ENCODE measurements around the gene RREB1.

Gene RREB1

DNA sequence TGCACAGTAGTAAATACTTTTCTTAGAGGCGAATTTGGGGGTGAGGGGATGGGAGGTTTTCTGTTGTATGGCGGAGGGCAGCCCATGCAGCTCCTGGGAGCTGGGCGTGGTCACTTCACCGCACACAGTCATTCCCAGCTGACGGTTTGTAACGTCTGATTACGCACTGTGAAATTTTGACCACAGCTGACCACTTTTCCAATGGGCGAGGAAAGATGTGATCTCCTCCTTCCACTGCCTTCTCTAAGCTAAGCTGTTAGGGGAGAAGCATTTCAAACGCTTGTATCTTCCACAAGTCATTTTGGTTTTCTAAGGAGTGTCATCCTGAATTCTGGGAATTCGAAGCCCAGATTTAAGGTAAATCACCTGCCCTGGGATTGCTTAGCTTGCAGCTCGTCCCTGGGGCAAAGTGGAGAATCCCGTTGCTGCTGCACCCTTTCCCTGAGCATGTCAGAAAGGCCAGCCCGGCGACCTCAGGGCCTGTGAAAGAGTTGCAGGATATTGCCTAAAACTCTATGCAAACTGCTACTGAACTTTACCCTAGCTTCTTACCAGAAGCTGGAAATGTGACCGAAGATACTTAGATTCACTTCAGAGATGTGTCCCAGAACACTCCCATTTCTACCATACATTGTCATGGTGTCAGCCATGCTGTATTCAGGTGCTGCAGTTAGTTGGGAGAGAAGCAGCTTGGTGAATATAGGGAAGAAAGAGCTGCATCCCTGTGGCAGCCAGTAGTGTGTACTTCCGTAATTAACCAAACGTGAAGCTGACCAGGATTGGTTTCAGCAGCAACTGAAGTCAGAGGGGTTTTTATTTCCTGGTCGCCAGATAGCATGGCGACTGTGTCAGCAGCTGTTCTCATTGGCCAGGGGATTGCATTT is 58.9 kb downstream of the RREB1 start:
- peak; percentile 89 for DNase-seq

GRCh38 chr6:7169296-7169721 is 61.5 kb downstream of the RREB1 start:
- no peak for DNase-seq

GRCh38 chr6:7170117-7170732 is 62.5 kb downstream of the RREB1 start:
- no peak for DNase-seq

- DNase-seq = no peak
These were observed 63.4 kb downstream of the RREB1 start for GRCh38 chr6:7171119-7171518.

GRCh38 chr6:7171733-7172132 is 64.0 kb downstream of the RREB1 start:
- no peak for DNase-seq

GRCh38 chr6:7172649-7173048 is 64.9 kb downstream of the RREB1 start:
- peak; percentile 57 for DNase-seq

DNA sequence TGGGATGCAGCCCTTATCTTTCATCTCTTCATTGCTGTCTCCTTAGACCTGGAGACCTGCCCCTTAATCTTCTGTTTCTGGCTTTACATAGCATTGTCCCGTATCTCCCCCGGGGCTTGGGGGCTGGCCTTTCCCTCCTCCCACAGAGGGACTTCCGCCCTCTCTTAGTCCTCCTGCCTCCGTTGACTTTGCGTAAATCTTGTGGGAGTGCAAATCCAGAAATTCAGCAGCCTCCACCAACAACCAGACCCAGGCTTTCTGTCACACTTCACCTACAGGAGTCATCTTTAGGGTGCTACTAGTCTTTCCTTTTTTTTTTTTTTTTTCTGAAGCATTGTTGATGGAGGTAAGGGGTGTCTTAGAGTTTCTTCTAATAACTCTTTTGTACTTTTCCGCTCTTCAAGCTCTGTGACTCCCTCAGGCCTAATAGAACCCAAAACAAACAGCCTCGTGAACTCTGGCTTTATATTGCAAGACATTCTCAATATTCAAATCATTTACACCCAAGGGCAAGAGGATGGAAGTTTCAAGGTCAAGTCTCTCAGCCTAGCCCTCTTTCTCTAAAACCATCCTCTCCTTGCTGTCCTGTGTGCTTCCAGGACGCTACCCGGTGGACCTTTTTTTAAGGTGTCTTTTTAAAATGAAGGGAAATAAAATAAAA is 66.2 kb downstream of the RREB1 start:
- no peak for DNase-seq

GRCh38 chr6:7175462-7175861 is 67.7 kb downstream of the RREB1 start:
- DNase-seq = no peak

- no peak for DNase-seq
These were observed 68.4 kb downstream of the RREB1 start for GRCh38 chr6:7176208-7176607.

GRCh38 chr6:7178280-7178679 is 70.5 kb downstream of the RREB1 start:
- no peak for DNase-seq

- DNase-seq = peak; percentile 79
These were observed 73.0 kb downstream of the RREB1 start for GRCh38 chr6:7180751-7181150.

DNA sequence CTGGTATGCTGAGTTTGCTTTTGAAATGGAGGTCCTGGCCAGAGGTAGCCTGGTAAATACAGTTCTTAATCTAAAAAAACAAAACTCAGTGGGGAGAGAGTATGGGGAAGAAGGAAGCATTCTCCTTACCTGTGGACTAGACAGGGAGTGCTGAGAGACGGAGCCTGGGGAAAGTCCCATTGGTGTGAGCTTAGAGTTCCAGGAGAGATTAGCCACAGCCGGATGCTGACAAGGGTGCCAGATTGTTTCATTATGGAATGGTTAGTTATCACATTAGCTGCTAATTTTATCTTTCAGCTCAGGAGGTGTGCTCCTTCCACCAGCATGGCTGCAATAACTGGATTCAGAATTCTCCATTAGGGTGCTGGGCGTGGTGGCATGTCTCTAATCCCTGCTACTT is 75.9 kb downstream of the RREB1 start:
- DNase-seq = no peak

DNA sequence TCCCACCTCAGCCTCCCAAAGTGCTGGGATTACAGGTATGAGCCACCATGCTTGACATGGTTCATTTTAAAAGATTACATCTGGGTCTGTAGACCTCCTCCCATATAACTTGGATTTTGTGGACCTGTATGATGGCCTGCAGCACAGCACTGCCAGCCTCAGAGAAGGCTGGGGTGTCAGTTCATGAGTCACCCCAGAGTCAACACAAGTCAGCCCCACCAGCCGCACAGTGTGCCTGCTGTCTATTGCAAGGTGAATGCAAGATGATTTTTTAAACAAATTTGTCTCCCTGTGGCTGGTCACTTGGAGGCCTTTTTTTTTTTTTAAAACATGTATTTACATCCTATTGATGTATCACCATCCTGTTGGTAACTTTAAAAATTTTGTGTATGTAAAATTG is 76.7 kb downstream of the RREB1 start:
- DNase-seq = no peak

DNA sequence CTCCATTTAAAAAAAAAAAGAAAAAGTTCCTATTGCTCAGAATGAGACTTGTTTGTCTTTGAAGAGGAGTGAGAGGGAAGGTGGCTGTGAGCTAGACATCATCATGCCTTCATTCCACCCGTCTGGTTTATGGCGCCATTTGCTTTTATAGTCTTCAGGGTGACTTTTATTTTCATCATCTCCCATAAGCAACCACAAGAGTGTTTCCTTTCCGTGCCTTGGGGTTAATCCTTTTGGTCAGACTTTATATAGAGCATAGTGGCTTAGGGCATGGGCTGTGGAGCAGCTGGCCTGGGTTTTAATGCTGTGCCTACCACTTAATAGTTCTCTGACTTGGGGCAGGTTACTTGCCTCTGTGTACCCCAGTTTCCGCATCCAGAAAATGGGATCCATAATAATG is 77.8 kb downstream of the RREB1 start:
- DNase-seq = no peak

DNA sequence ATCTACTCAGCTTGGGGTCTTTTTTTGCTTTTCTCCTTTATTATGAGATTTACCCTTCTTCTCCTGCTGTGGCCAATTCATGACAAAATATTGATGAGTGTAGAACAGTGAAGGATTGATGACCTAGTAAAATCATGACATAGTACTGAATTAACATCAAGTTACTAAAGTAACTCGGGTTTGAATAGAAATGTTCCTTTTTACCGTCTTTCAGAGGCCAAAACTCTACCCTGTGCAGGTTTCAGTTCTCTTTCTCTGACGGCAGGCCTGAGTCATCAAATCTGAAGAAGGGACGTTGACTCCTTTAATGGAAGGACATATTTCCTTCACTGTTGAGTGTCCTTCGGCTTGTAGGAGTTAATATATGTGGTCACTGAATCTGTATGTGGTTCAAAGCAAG is 80.7 kb downstream of the RREB1 start:
- DNase-seq = no peak

GRCh38 chr6:7189101-7189758 is 81.5 kb downstream of the RREB1 start:
- no peak for DNase-seq

DNA sequence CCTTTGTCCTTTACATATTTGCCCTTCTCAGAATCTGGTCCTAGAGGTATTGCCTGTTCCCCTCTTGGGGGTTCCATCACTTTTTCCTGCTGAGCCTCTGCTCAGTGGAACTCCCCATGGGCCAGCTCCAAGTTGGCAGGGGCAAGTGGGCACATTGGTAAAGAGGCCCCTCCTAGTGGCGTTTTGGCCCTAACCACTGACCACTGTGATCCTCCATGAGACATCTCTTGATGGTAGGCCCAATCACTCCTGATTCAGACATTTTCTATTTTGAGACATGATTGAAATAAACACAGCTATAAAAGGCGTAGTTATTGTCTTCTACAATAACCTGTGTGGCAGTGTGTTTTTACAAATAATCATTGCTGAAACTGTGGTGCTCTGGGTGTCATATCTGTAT is 83.0 kb downstream of the RREB1 start:
- DNase-seq = no peak

DNA sequence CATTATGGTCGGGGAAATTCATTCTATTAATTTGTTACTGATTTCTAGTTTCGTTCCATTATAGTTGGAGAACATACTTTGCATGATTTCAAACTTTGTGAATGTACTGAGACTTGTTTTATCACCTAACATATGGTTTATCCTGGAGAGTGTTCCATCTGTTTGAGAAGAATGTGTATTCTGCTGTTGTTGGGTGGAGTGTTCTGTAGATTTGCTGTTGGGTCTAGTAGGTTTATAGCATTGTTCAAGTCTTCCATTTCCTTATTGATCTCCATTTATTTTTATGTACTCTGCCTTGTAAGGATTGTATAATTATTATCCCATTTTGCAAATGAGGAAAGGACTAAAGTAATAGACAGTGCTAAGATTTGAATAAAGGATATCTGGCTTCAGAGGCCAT is 85.4 kb downstream of the RREB1 start:
- DNase-seq = no peak

- no peak for DNase-seq
These were observed 86.9 kb downstream of the RREB1 start for GRCh38 chr6:7194657-7195056.

DNA sequence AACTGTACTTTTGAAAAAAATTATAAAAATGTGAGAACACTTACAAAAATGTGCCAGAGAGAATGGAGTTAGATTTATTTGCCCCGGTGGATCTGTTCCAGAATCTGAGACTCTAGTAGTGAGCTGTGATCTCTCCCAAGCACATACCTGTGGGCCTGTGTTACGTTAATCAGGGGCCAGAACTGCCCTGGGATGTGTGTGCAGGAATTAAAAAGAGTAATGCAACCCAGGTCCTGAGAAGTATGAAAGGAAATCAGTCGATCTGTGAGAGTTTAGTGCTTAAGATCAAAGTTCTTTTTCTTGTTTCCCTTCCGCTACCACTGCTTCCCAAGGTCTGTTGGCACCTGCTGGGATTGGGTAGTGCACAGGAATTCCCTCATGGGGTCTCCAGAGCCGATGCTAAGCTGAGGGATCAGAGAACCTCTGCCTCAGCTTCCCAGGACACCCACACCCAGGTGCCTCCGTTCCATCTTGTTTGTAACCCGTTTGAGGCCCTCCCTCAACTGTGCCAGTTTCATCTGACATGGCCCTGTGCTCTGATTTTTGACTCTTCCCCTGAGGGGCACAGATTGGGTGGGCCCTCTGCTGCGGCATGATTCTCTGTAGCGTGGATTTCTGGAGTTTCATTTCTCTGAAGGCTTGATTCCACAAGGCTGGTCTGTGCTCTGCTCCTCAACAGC is 87.7 kb downstream of the RREB1 start:
- DNase-seq = no peak

- peak; percentile 87 for DNase-seq
These were observed 88.2 kb downstream of the RREB1 start for GRCh38 chr6:7196019-7196402.

DNA sequence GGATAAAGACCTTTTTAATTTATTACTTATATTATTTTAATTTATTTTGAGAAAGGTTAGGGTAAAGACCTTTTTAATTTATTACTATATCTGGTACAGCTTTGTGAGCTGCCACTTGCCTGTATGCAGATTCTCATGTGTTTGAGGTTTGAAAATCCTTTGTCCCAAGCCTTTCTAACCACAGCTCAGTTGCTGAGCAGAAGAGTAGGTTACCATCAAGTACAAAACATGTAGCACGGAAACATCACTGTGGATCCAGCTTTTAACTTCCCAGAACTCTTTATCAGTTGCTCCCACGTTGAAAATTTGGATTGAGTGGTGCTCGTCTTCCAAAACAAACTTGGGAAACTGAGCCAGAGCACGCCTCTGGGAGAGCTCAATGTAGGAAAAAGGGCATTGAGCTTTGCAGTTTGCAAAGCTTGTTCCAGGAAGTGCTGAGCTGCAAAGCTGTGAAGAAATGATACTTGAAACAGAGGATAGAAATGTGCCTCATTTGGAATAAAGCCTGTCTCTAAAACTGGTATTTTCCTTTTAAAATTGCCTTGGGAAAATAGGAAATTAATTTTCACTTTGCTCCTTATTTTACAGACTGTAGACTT is 89.0 kb downstream of the RREB1 start:
- no peak for DNase-seq
